ENCODE data around the gene DYDC1. TPM values are rescaled to one million over a fixed set of nuclear protein-coding genes. Genes with fewer than 3 reads are reported as not detected.

DYDC1 gene
- total and polyA plus RNA-seq, 2 of the 13 experiments (the other 11 are each of a cell fraction or from before 2014, with no cell fraction given): not detected

- TF ChIP-seq HNF4G (IDR thresholded peaks at IDR 0.05; ENCODE audit: borderline replicate concordance, low read depth, low read length) (peak; percentile 92; the same call in 1 of the 2 replicates), HNF4G (CRISPR knock-in tag; IDR thresholded peaks at IDR 0.05; ENCODE audit: borderline replicate concordance, low read depth) (no peak), TOPORS (CRISPR knock-in tag; IDR thresholded peaks at IDR 0.05) (0 out of 2 replicates have a peak, but pooled peaks have one; percentile 45), PITX1 (CRISPR knock-in tag; IDR thresholded peaks at IDR 0.05) (peak; percentile 70; the same call in 1 of the 2 replicates), MXD4 (CRISPR knock-in tag; IDR thresholded peaks at IDR 0.05) (no peak; the same call in 1 of the 2 replicates), JUND (CRISPR knock-in tag; IDR thresholded peaks at IDR 0.05) (no peak), ZGPAT (CRISPR knock-in tag; IDR thresholded peaks at IDR 0.05) (peak; percentile 48; the same call in 1 of the 2 replicates), ZBTB21 (CRISPR knock-in tag; IDR thresholded peaks at IDR 0.05) (no peak), TEF (CRISPR knock-in tag; IDR thresholded peaks at IDR 0.05) (no peak), SP140L (CRISPR knock-in tag; IDR thresholded peaks at IDR 0.05; ENCODE audit: borderline replicate concordance) (0 out of 2 replicates have a peak, but pooled peaks have one; percentile 43), ZNF7 (CRISPR knock-in tag; IDR thresholded peaks at IDR 0.05) (peak; percentile 76), JUN (CRISPR knock-in tag; IDR thresholded peaks at IDR 0.05) (0 out of 2 replicates have a peak, but pooled peaks have one; percentile 21), SOX5 (CRISPR knock-in tag; IDR thresholded peaks at IDR 0.05; ENCODE audit: borderline replicate concordance) (peak; percentile 74), SOX6 (IDR thresholded peaks at IDR 0.05) (no peak), SOX6 (CRISPR knock-in tag; IDR thresholded peaks at IDR 0.05) (peak; percentile 75), ELF4 (CRISPR knock-in tag; IDR thresholded peaks at IDR 0.05; ENCODE audit: borderline replicate concordance) (0 out of 2 replicates have a peak, but pooled peaks have one; percentile 34), ZNF264 (CRISPR knock-in tag; IDR thresholded peaks at IDR 0.05) (0 out of 2 replicates have a peak, but pooled peaks have one; percentile 24), HOMEZ (CRISPR knock-in tag; IDR thresholded peaks at IDR 0.05; ENCODE audit: low read depth) (peak; percentile 32; the same call in 1 of the 2 replicates), HNF4A (CRISPR knock-in tag; IDR thresholded peaks at IDR 0.05) (peak; percentile 91), TEAD3 (CRISPR knock-in tag; optimal IDR thresholded peaks at IDR 0.05; ENCODE audit: borderline replicate concordance) (peak; percentile 63), EHMT2 (IDR thresholded peaks at IDR 0.05; ENCODE audit: borderline replicate concordance, low read depth, low read length) (peak; percentile 64; the same call in 1 of the 2 replicates), KDM6A (CRISPR knock-in tag; IDR thresholded peaks at IDR 0.05; ENCODE audit: low read depth) (peak; percentile 76), ZNF207 (IDR thresholded peaks at IDR 0.05; ENCODE audit: borderline replicate concordance) (no peak), MEIS1 (CRISPR knock-in tag; IDR thresholded peaks at IDR 0.05; ENCODE audit: borderline replicate concordance) (peak; percentile 64; the same call in 1 of the 2 replicates), ZNF136 (CRISPR knock-in tag; IDR thresholded peaks at IDR 0.05; ENCODE audit: low read depth) (no peak), ZNF772 (CRISPR knock-in tag; IDR thresholded peaks at IDR 0.05) (peak; percentile 61; the same call in 1 of the 2 replicates), CCAR2 (optimal IDR thresholded peaks at IDR 0.05; ENCODE audit: low read depth, low read length) (no peak)
These were observed 65.9 kb downstream of the DYDC1 start (continued) for GRCh38 chr10:80290474-80291220.

All from HepG2 (cell line).